ENCODE results near the gene MOCOS.

- TF ChIP-seq CTCF (IDR thresholded peaks at IDR 0.05 in 8 of 11, conservative IDR thresholded peaks at IDR 0.05 in 3 of 11) (no peak), POLR2AphosphoS5 (IDR thresholded peaks at IDR 0.05) (no peak)
Measured at GRCh38 chr18:36281936-36282335, 94.6 kb downstream of the MOCOS start.
